NT2/D1 (cell line): ENCODE measurements around the gene IL17REL.

Experiments used
- DNase-seq: peaks from one replicate; pipeline ENCODE4 v3.0.0-alpha.2; 2011; ENCODE audit warnings: low read depth, low spot score
- H3K27me3 ChIP-seq: 2 replicates; pipeline ENCODE4 v1.6.0; 2011; ENCODE audit warnings: mild to moderate bottlenecking; ENCODE audit not compliant: insufficient read length, insufficient read depth
- H3K36me3 ChIP-seq: 2 replicates; pipeline ENCODE4 v1.6.1; 2011; ENCODE audit warnings: mild to moderate bottlenecking, low read length, mixed read lengths; ENCODE audit not compliant: insufficient read depth, insufficient read length
- H3K4me1 ChIP-seq: 2 replicates; pipeline ENCODE4 v1.5.1; 2011; ENCODE audit not compliant: insufficient read depth, insufficient read length
- H3K4me3 ChIP-seq: 2 replicates; pipeline ENCODE4 v1.5.1; 2011; ENCODE audit warnings: low read depth; ENCODE audit not compliant: insufficient read length
- H3K9ac ChIP-seq: 2 replicates; pipeline ENCODE4 v1.6.0; 2011; ENCODE audit warnings: low read depth; ENCODE audit not compliant: insufficient read length
- H3K9me3 ChIP-seq: 2 replicates; pipeline ENCODE4 v1.5.1; 2011; ENCODE audit warnings: mild to moderate bottlenecking, low read length; ENCODE audit not compliant: insufficient read depth
- SUZ12 ChIP-seq: IDR thresholded peaks from 2 replicates; pipeline ENCODE4 v1.6.1; 2011; ENCODE audit not compliant: insufficient read length, insufficient read depth; ENCODE audit errors: extremely low read depth
- YY1 ChIP-seq: IDR thresholded peaks from 2 replicates; pipeline ENCODE4 v1.6.1; 2011; ENCODE audit not compliant: insufficient read length, insufficient read depth
- ZNF274 ChIP-seq: IDR thresholded peaks from 2 replicates; pipeline ENCODE4 v1.6.1; 2011; ENCODE audit warnings: mild to moderate bottlenecking, low read depth, low read length

IL17REL gene

DNA sequence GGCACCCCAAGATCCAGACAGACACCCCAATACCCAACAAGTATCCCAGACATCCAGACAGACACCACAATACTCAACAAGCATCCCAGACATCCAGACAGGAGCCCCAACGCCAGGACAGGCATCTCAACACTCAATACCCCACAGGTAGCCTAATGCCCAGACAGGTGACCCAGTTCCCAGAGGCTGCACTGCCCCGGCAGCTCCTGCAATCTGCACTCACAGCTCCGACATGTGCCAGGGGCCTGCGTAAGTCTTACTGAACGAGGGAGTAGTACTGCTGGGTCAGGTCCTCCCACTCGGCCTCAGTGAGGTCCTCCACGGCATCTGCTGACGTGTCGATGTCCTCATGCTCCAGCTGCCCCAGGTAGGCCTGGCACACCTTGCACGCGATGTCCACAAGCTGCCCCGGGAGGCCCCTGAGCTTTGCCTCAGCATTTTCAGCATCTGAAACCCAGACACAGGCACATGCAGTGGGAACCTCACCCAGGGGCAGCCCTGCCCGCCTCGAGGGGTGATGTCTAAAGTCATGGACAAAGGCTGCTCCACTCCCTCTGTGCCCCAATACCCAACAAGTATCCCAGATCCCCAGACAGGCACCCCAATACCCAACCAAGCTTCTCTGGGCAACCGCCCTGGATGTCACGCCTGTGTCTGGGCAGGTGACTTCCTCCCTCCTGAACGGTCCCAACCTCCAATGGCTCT lies 28.9 kb upstream of the IL17REL start:
- no peak for DNase-seq
- Histone ChIP-seq H3K4me3 (no peak overlapping the region), H3K27me3 (no peaks in the 10 kb centered on the region), H3K9ac (no peak overlapping the region), H3K36me3 (no peaks in the 10 kb centered on the region), H3K9me3 (peaks cover 11% of the 10 kb centered on the region; the same call in 1 of the 2 replicates), H3K4me1 (no peaks in the 10 kb centered on the region)
- no peak for TF ChIP-seq SUZ12
- no peak for TF ChIP-seq YY1
- no peak for TF ChIP-seq ZNF274

DNA sequence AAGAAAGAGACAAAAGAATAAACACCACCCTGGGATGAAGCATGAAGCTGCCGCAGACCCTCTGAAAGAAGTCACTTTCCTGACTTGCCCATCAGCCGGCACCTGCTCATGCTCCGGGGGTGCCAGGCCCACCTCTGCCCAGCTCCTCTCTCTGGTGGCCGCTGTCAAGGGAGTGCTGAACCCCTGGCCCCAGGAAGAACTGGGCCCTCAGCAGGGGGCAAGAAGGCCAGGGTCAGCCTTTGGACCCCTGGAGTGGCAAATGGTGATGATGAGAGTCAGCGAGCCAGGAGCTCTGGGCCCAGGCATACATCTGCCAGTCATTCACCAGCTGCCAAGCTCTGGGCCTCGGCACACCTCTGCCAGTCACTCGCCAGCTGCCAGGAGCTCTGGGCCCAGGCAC lies 28.2 kb upstream of the IL17REL start:
- no peak for DNase-seq
- H3K36me3 ChIP-seq = no peaks in the 10 kb centered on the region
- TF ChIP-seq ZNF274 = no peak
- no peak for TF ChIP-seq YY1
- TF ChIP-seq SUZ12 = no peak
- no peaks in the 10 kb centered on the region for H3K27me3 ChIP-seq
- no peak overlapping the region for H3K4me3 ChIP-seq
- H3K9ac ChIP-seq = no peak overlapping the region
- H3K9me3 ChIP-seq = peaks cover 11% of the 10 kb centered on the region; the same call in 1 of the 2 replicates
- H3K4me1 ChIP-seq = no peaks in the 10 kb centered on the region

DNA sequence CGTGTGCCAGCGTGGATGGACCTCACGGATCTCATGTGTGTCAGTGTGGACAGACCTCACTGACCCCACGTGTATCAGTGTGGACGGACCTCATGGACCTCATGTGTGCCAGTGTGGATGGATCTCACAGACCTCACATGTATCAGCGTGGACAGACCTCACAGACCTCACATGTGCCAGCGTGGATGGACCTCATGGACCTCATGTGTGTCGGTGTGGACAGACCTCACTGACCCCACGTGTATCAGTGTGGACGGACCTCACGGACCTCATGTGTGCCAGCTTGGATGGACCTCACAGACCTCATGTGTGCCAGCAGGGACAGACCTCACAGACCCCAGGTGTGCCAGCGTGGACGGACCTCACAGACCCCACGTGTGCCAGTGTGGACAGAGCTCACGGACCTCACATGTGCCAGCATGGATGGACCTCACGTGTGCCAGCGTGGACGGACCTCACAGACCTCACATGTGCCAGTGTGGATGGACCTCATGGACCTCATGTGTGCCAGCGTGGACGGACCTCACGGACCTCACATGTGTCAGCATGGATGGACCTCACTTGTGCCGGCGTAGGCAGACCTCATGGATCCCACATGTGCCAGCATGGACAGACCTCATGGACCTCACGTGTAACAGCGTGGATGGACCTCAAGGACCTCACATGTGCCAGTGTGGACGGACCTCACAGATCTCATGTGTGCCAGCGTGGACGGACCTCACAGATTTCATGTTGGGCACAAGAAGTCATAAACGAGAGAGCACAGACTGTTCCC lies 27.3 kb upstream of the IL17REL start:
- no peaks in the 10 kb centered on the region for H3K36me3 ChIP-seq
- no peak for DNase-seq
- H3K9ac ChIP-seq = no peak overlapping the region
- H3K4me1 ChIP-seq = no peaks in the 10 kb centered on the region
- H3K27me3 ChIP-seq = no peaks in the 10 kb centered on the region
- H3K4me3 ChIP-seq = no peak overlapping the region
- H3K9me3 ChIP-seq = peaks cover 11% of the 10 kb centered on the region; the same call in 1 of the 2 replicates
- no peak for TF ChIP-seq SUZ12
- no peak for TF ChIP-seq ZNF274
- no peak for TF ChIP-seq YY1

DNA sequence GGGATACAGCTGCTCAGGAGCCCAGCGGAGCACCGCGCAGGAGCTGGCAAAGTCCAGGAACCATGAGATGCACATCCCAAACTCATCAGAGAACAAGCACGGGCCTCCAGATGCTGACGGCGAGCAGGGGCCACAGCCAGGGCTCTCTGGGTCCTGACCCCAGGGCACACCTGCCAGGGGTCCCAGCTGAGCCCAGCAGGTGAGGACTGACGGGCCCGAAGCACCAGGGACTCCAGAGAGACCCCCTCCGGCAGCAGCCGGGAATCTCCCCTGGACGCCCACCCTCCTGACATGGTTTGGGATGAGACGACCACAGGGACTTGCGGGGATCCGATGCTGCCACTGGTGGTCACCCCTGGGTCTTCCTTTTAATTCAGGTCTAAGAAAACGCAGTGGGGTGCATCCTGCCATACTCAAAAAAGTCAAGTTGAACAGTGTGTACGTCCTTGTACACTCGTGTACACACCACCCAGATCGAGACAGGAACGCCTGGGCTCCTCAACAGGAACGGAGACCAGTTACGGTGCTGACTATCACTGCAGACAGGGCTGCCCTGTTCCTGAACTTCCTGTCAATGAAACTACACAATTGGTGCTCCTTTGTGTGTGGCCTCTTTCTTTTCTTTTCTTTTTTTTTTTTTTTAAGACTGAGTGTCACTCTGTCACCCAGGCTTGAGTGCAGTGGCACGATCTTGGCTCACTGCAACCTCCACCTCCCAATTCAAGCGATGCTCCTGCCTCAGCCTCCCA lies 23.6 kb upstream of the IL17REL start:
- no peak overlapping the region for H3K9ac ChIP-seq
- no peak overlapping the region for H3K4me3 ChIP-seq
- peaks cover 3% of the 10 kb centered on the region for H3K4me1 ChIP-seq
- peaks cover 11% of the 10 kb centered on the region; the same call in 1 of the 2 replicates for H3K9me3 ChIP-seq
- TF ChIP-seq ZNF274 (no peak), YY1 (no peak), SUZ12 (no peak)
- peaks cover 3% of the 10 kb centered on the region for H3K27me3 ChIP-seq
- DNase-seq = no peak
- H3K36me3 ChIP-seq = no peaks in the 10 kb centered on the region

DNA sequence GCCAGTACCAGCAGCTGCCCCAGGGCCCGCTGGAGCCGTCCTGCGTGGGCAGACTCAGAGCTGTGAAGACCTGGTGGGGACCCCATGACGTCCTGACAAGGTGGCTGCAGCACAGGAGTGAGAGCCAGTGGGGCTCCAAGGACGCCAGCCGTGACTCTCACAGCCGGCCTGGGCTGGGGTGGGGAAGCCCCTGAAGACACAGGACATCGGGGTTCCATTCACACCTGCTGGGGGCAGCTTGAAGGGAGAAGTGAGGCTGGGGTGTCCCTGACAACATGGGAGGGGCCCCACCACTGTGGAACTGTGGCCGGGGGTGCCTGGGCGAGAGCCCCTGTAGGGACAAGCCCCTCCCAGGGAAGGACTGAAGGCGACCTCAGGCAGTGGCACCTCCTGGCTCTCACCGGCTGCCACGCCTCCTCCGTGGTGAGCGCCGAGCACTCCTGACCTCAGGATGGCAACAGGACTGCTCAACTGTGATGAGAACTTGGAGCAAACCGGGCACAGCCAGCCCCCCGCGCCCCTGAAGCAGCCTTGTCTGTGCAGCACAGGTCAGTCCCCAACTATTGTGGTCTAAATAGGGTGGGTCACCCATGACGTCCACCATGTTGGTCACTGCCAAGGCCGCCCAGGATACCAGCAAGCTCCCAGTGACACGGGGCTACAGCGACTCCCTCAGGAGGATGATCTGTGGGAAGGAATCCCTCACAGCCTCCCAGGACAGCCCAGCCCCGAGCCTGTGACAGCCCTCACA lies 22.7 kb upstream of the IL17REL start:
- Histone ChIP-seq H3K4me1 (peaks cover 3% of the 10 kb centered on the region), H3K27me3 (peaks cover 9% of the 10 kb centered on the region), H3K36me3 (no peaks in the 10 kb centered on the region), H3K9ac (no peak overlapping the region), H3K9me3 (peaks cover 11% of the 10 kb centered on the region; the same call in 1 of the 2 replicates), H3K4me3 (no peak overlapping the region)
- no peak for TF ChIP-seq ZNF274
- TF ChIP-seq SUZ12 = no peak
- TF ChIP-seq YY1 = no peak
- no peak for DNase-seq

DNA sequence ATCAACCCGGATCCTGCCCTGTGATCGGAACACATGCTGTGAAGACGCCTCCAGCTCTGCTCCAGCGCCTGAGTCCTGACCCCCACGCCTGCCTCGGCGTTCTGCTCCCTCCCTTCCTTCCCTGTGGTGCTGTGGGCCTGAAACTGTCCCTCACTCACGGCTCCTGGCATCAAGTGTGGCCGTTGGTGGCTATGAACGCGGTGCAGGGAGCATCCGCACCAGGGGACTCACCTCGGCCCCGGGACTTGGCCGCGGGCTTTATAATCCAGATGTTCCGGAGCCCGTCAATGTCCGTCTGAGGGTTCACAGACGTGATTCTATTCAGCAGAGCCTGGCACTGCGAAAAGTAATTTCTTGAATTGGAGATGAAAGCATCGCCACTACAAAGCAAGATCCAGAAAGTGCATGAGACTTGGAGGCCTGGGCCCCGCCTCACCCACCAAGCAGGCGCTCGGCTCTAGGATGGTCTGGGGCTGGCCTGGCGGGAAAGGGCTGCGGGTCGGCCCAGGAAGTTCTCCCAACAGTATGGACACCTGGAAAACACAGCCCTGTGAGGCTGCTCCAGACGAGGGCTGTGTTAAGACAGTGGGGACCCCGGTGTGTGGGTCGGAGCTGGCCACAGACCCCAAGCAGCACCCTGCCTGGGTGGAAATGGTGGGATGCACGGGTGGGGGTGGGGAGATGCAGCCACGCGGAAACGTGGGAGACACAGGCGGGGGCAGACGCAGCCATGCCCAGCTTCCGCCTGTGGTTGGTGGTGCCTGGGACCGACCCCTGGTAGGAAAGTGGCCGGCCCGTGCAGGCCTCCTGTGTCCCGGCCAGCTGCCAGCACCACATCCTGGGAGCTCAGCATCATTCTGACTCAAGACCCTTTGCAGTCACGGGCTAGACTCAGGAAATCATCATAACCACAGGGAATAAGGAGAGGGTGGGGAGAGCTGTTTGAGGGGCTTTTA lies 21.8 kb upstream of the IL17REL start:
- H3K4me1 ChIP-seq = peaks cover 3% of the 10 kb centered on the region
- peaks cover 11% of the 10 kb centered on the region; the same call in 1 of the 2 replicates for H3K9me3 ChIP-seq
- no peak overlapping the region for H3K4me3 ChIP-seq
- peaks cover 13% of the 10 kb centered on the region for H3K27me3 ChIP-seq
- no peaks in the 10 kb centered on the region for H3K36me3 ChIP-seq
- no peak for DNase-seq
- TF ChIP-seq SUZ12 = no peak
- no peak overlapping the region for H3K9ac ChIP-seq
